ENCODE measurements around the gene SERPINA1. TPM values are rescaled to one million over a fixed set of nuclear protein-coding genes. Genes with fewer than 3 reads are reported as not detected.
A peak's percentile ranks its signal among the peaks of the same experiment; 100 is the strongest.

The SERPINA1 gene
- total and polyA plus RNA-seq, 10 of the 15 experiments (the other 5 are each of a cell fraction or from before 2014, with no cell fraction given) = 0.16 to 6.6 (median 0.53) TPM

- H3K4me2 ChIP-seq (ENCODE audit: control insufficient read depth, insufficient read depth) = no peak overlapping the region
- no peaks in the 10 kb centered on the region for H3K79me2 ChIP-seq (ENCODE audit: control insufficient read depth, insufficient read depth, low read length)
- no peak overlapping the region for H3K27ac ChIP-seq (ENCODE audit: control insufficient read depth, insufficient read depth)
- ChIA-PET SMC1A (ENCODE audit: uncharacterized antibody, unreplicated experiment) (no interaction called here), RAD21 (ENCODE audit: unreplicated experiment) (no interaction called here), POLR2A (no interaction called here), CTCF (no interaction called here)
- TF ChIP-seq MEF2B (IDR thresholded peaks at IDR 0.05; ENCODE audit: partially characterized antibody, poor library complexity, severe bottlenecking) (no peak), POLR2AphosphoS2 (IDR thresholded peaks at IDR 0.05; ENCODE audit: low read depth, low read length) (no peak), KAT2A (conservative IDR thresholded peaks at IDR 0.05; ENCODE audit: control insufficient read depth, low read depth, low read length) (no peak), CHD4 (IDR thresholded peaks at IDR 0.05) (no peak), STAT1 (conservative IDR thresholded peaks at IDR 0.05) (no peak), SMAD1 (IDR thresholded peaks at IDR 0.05; ENCODE audit: low read depth, partially characterized antibody) (no peak), NRF1 (conservative IDR thresholded peaks at IDR 0.05; ENCODE audit: low read depth, low read length) (no peak), CBX3 (IDR thresholded peaks at IDR 0.05; ENCODE audit: borderline replicate concordance, low read depth) (no peak)
- no peaks in the 10 kb centered on the region for H4K20me1 ChIP-seq (ENCODE audit: control insufficient read depth, insufficient read depth)
- WGBS (ENCODE audit: insufficient coverage, insufficient replicate concordance, low lambda C conversion rate, missing lambda C conversion rate) = 27% methylated on average over 12 of the region's 12 CpGs
- no TSS peak for BruUV-seq (replicated peaks)
- in situ Hi-C loops (cut with MboI) (no loop called here), intact Hi-C loops (cut with micrococcal nuclease; ENCODE audit: unreplicated experiment) (no loop called here)
- H3K4me1 ChIP-seq (ENCODE audit: control insufficient read depth, insufficient read depth, low read length) = no peaks in the 10 kb centered on the region; the same call in 1 of the 2 replicates
- FAIRE-seq (no peak), ATAC-seq (peak; percentile 36), DNase-seq (ENCODE audit: low read depth, low spot score) (no peak)
- H3K4me3 ChIP-seq = no peak overlapping the region
- no peaks in the 10 kb centered on the region for H3K9me3 ChIP-seq (replicated peaks; ENCODE audit: control insufficient read depth, insufficient read depth, low read length)
- H2AFZ ChIP-seq (ENCODE audit: control insufficient read depth, low read depth, low read length) = peak overlapping the region; percentile 21
- no peaks in the 10 kb centered on the region for H3K27me3 ChIP-seq (replicated peaks in 1 of 2; ENCODE audit: control insufficient read depth in 2 of 2, insufficient read depth in 2 of 2, low read length in 1 of 2)
- no peaks in the 10 kb centered on the region for H3K36me3 ChIP-seq (ENCODE audit: control insufficient read depth in 2 of 2, insufficient read depth in 2 of 2, low read length in 1 of 2)
- H3K9ac ChIP-seq (ENCODE audit: control insufficient read depth, insufficient read depth, low read length) = no peak overlapping the region
These were observed 2.1 kb upstream of the SERPINA1 start for GRCh38 chr14:94390372-94391086.
